Measurements from ENCODE around the gene NEMP1.

DNA sequence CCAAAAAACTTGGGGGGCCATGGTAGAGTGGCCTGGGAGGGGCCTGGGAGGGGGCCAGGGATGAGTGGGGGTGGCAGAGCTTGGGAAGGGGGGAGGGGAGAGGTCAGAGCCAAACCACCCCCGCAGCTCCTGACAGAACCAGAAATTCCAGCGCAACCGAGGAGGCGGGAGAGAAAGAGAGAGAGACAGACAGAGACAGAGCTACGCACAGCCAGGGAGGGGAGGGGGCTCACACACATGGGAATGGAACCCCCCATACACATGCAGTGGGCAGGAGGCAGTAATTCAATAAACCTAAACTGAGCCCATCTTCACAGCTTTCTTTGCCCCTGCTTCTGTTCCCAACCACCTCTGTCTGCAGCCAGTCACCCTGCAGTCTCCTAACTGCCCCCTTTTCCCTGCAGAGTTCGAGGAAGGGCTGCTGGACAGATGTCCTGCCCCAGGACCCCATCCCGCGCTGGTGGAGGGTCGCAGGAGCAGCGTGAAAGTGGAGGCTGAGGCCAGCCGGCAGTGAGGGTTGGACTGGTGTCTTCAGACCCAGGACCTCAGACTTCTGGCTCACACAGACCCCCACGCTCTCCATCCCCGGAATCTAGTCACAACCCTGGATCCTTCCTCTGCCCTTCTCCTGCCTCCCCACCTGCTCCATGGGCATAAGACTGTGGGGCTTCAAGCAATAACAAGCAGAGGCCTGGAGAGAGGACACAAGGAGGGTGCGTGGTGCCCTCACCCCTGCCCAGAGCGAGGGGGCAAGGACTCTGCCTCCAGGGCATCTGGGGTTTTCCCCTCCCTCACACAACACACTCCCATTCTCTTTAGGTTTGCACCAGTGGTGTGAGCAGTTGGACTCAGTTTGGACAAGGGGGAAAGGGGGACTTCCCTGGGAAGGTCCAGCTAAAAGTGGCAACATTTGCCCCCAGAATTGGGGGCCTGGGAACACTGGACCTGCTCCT, 15.9 kb upstream of the NEMP1 start:
- TF ChIP-seq EZH2 (IDR thresholded peaks at IDR 0.05; ENCODE audit: low read depth, low read length, severe bottlenecking) (no peak), ZNF274 (IDR thresholded peaks at IDR 0.05; ENCODE audit: borderline replicate concordance, extremely low read depth, low read length) (no peak), KDM1A (IDR thresholded peaks at IDR 0.05; ENCODE audit: borderline replicate concordance, low read length) (no peak), SRF (IDR thresholded peaks at IDR 0.05; ENCODE audit: low read depth, low read length) (no peak), EP300 (IDR thresholded peaks at IDR 0.05; ENCODE audit: borderline replicate concordance in 1 of 2, low read depth in 2 of 2, low read length in 2 of 2) (no peak), CTCF (IDR thresholded peaks at IDR 0.05; ENCODE audit: control extremely low read depth in 1 of 3, insufficient read depth in 1 of 3, low read depth in 1 of 3, low read length in 3 of 3) (no peak), PHF8 (conservative IDR thresholded peaks at IDR 0.05; ENCODE audit: low read depth, low read length) (no peak), POLR2A (IDR thresholded peaks at IDR 0.05; ENCODE audit: control extremely low read depth in 1 of 2, low read depth in 2 of 2, low read length in 2 of 2) (no peak; a peak in 1 of 3 replicates), TCF12 (IDR thresholded peaks at IDR 0.05; ENCODE audit: low read depth, low read length) (no peak), RFX5 (IDR thresholded peaks at IDR 0.05; ENCODE audit: borderline replicate concordance, low read depth, low read length) (no peak), MAX (IDR thresholded peaks at IDR 0.05) (no peak), BCL11A (IDR thresholded peaks at IDR 0.05; ENCODE audit: low read depth in 2 of 2, low read length in 2 of 2) (no peak), RXRA (IDR thresholded peaks at IDR 0.05; ENCODE audit: insufficient read depth, low read depth, low read length) (no peak), GABPA (IDR thresholded peaks at IDR 0.05; ENCODE audit: borderline replicate concordance, insufficient read depth, low read length) (no peak)
